ENCODE data around the gene MOV10. TPM values are rescaled to one million over a fixed set of nuclear protein-coding genes. Genes with fewer than 3 reads are reported as not detected.

Gene MOV10
- total and polyA plus RNA-seq, 2 donors = 33.6 to 62.9 TPM

DNA sequence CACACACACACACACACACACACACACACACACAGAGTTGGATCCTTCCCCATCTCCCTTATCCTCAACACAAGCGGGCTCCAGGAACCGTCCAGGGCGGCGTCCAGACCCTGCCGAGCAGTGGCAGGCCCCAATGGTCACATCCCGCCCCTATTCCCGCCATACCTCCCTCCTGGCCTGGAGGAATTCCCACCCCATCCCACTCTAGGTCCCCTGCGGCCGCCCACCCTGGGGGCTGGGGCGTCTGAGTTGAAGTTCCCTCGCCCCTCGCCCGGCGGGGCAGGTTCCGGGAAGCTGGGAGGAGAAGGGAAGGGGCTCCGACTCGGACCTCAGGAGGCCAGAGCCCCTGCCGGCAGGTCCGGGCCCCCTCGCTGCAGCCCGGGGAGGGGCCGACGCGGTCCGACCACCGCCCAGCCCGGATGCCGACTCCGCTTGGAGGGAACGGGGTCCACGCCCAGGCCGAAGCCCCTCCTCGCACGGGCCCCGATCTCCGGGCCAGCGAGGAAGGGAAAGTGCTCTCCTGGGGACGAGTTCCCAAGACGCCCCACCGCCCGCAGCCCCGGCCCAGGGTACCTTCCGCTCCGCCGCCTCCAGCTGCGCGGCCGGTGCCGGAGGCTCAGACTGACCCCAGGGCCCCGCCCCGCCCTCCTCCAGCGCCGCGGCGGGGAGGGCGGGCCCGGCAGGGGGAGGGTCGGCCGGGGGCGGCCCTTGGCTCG is 32.2 kb downstream of the MOV10 start, which contains the start of gene RHOC:
RHOC (minus strand) TSS at position 623 of the 716 bp plus-strand sequence. CDS start 3,328 bp downstream, outside the sequence.
- Histone ChIP-seq H3K4me1 (ENCODE audit: control insufficient read depth in 2 of 2, insufficient read depth in 2 of 2, low read length in 2 of 2) (peaks cover 12 to 36% of the 10 kb centered on the region in 2 donors), H3K9me3 (ENCODE audit: control insufficient read depth in 2 of 2, insufficient read depth in 1 of 2, low read length in 1 of 2) (no peaks in the 10 kb centered on the region)
- DNase-seq (ENCODE audit: low read depth in 6 of 9, low spot score in 9 of 9) = no peak

DNA sequence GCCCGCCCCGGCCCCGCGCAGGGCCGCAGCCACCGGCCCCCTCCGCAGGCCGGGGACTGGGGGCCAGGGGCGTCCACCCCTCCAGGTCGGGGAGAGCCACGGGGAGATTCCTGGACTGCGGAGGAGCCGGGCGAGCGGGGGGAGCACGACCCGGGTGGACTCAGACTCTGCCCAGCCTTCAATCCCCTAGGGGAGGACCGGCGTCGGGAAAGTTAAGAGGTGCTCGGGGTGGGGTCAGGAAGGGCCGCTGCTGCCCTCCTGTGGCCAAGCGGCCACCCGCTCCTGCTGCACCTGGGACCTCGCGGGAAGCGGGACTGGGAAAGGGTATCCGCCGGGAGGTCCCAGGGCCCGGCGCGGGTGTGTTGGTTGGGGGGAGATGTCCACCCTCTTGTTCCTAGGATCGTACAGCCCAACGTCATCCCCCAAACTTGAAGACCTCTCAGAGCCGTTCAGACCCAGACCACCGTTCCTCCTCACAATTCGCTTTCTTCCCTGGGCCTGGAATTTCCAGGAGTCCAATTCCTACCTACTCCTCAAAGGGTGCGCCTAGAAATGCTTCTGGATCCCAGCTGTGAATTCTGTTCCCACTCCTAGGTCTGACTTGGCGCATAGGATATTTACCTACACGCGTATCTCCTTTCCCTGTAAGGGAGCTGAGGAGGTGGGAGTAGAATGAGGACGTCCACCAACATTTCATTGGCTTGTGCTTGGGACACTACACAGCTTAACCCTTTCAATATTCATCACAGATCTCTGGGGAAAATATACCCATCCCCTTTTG is 33.0 kb downstream of the MOV10 start:
- WGBS = 12% methylated on average over 42 of the region's 42 CpGs
- peaks cover 12 to 35% of the 10 kb centered on the region in 2 donors for H3K4me1 ChIP-seq (ENCODE audit: control insufficient read depth in 2 of 2, insufficient read depth in 2 of 2, low read length in 2 of 2)
- DNase-seq (ENCODE audit: low read depth in 6 of 9, low spot score in 9 of 9) = peak in 3 of 9 donors; percentile 59 to 67 (median 63)
- H3K27ac ChIP-seq (ENCODE audit: low read depth in 1 of 2, low read length in 1 of 2) = peak overlapping the region in 1 of 2 donors; percentile 25
- no peaks in the 10 kb centered on the region for H3K9me3 ChIP-seq (ENCODE audit: control insufficient read depth in 2 of 2, insufficient read depth in 1 of 2, low read length in 1 of 2)
- peak overlapping the region; percentile 33 to 58 for H3K4me3 ChIP-seq (ENCODE audit: low read length in 2 of 2)
- peaks cover 36 to 73% of the 10 kb centered on the region in 2 donors for H3K27me3 ChIP-seq (ENCODE audit: control insufficient read depth in 2 of 2, insufficient read depth in 1 of 2, low read length in 1 of 2)
- H3K36me3 ChIP-seq (ENCODE audit: control insufficient read depth in 2 of 2, insufficient read depth in 2 of 2, low read length in 1 of 2) = no peaks in the 10 kb centered on the region

More for the DNA sequence above, 32.2 kb downstream of the MOV10 start, which contains the start of gene RHOC:
- Histone ChIP-seq H3K36me3 (ENCODE audit: control insufficient read depth in 2 of 2, insufficient read depth in 2 of 2, low read length in 1 of 2) (no peaks in the 10 kb centered on the region), H3K4me3 (ENCODE audit: low read length in 2 of 2) (peak within 1 kb of the TSS; percentile 43 to 58), H3K27ac (ENCODE audit: low read depth in 1 of 2, low read length in 1 of 2) (peak within 1 kb of the TSS; percentile 53 to 56), H3K27me3 (ENCODE audit: control insufficient read depth in 2 of 2, insufficient read depth in 1 of 2, low read length in 1 of 2) (peaks cover 29 to 65% of the 10 kb centered on the region in 2 donors)
- WGBS = 11% methylated on average over 61 of the region's 61 CpGs

DNA sequence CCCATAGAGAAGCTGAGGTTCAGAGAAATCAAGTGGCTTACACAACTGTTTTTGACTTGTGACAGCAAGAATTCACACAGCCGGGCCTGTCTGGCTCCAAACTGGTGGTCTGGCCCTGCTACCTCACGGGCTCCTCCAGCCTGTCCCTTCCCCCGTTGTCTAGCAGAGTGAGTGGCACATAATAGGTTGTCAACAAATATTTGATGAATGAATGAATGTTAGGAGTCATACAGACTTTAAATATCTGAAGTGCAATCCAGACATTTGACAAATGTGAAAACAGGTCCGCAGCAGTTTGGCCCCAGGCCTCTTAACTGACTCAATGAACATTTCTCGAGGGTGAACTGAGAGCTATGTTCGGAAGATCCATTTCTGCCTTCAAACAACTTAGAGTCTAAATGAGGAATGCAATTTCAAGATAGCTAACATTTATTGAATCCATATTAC is 33.6 kb downstream of the MOV10 start:
- Histone ChIP-seq H3K4me3 (ENCODE audit: low read length in 2 of 2) (no peak overlapping the region), H3K36me3 (ENCODE audit: control insufficient read depth in 2 of 2, insufficient read depth in 2 of 2, low read length in 1 of 2) (no peaks in the 10 kb centered on the region), H3K27ac (ENCODE audit: low read depth in 1 of 2, low read length in 1 of 2) (no peak overlapping the region), H3K9me3 (ENCODE audit: control insufficient read depth in 2 of 2, insufficient read depth in 1 of 2, low read length in 1 of 2) (no peaks in the 10 kb centered on the region), H3K27me3 (ENCODE audit: control insufficient read depth in 2 of 2, insufficient read depth in 1 of 2, low read length in 1 of 2) (peaks cover 37 to 78% of the 10 kb centered on the region in 2 donors), H3K4me1 (ENCODE audit: control insufficient read depth in 2 of 2, insufficient read depth in 2 of 2, low read length in 2 of 2) (peaks cover 12 to 35% of the 10 kb centered on the region in 2 donors)
- 90% methylated on average over 6 of the region's 6 CpGs for WGBS
- DNase-seq (ENCODE audit: low read depth in 6 of 9, low spot score in 9 of 9) = no peak

DNA sequence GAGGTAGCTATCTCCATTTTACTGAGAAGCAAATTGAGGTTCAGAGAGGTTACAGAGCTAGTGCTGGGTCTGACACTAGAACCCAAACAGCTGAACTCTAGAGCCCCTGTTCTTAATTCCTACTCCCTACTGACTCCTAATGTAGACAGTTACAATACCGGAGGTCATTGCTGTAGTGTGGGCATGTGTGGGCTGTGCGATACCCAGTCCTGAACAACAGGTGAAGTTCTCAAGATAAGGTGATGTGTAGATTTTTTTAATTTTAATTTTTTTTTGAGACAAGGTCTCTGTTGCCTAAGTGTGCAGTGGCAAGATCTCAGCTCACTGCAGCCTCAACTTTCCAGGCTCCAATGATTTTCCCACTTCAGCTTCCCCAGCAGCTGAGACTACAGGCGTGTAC is 34.0 kb downstream of the MOV10 start:
- H3K4me3 ChIP-seq (ENCODE audit: low read length in 2 of 2) = no peak overlapping the region
- H3K36me3 ChIP-seq (ENCODE audit: control insufficient read depth in 2 of 2, insufficient read depth in 2 of 2, low read length in 1 of 2) = no peaks in the 10 kb centered on the region
- DNase-seq (ENCODE audit: low read depth in 6 of 9, low spot score in 9 of 9) = no peak
- peaks cover 12 to 35% of the 10 kb centered on the region in 2 donors for H3K4me1 ChIP-seq (ENCODE audit: control insufficient read depth in 2 of 2, insufficient read depth in 2 of 2, low read length in 2 of 2)
- peaks cover 41 to 82% of the 10 kb centered on the region in 2 donors for H3K27me3 ChIP-seq (ENCODE audit: control insufficient read depth in 2 of 2, insufficient read depth in 1 of 2, low read length in 1 of 2)
- H3K9me3 ChIP-seq (ENCODE audit: control insufficient read depth in 2 of 2, insufficient read depth in 1 of 2, low read length in 1 of 2) = no peaks in the 10 kb centered on the region
- WGBS = 98% methylated on average over 3 of the region's 3 CpGs
- H3K27ac ChIP-seq (ENCODE audit: low read depth in 1 of 2, low read length in 1 of 2) = no peak overlapping the region

DNA sequence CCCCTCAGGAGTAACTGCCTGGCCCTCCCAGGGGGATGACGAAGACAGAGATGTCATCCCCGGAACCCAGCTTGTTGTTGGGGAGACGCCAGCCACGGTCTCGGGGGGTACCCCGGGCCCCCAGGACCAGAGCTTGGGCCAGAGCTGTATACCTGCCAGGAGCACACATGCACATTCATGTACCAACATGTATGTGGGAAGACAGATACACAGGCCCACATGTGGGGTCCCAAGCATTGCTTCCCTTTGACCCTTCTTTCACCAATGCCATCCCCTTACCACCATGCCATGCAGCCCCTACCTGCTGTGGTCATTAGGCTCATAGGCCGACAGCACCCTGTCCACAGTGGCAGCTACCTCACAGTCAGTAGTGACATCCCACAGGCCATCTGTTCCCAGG is 35.7 kb downstream of the MOV10 start:
- peaks cover 57 to 93% of the 10 kb centered on the region in 2 donors for H3K27me3 ChIP-seq (ENCODE audit: control insufficient read depth in 2 of 2, insufficient read depth in 1 of 2, low read length in 1 of 2)
- no peaks in the 10 kb centered on the region for H3K36me3 ChIP-seq (ENCODE audit: control insufficient read depth in 2 of 2, insufficient read depth in 2 of 2, low read length in 1 of 2)
- 95% methylated on average over 7 of the region's 7 CpGs for WGBS

DNA sequence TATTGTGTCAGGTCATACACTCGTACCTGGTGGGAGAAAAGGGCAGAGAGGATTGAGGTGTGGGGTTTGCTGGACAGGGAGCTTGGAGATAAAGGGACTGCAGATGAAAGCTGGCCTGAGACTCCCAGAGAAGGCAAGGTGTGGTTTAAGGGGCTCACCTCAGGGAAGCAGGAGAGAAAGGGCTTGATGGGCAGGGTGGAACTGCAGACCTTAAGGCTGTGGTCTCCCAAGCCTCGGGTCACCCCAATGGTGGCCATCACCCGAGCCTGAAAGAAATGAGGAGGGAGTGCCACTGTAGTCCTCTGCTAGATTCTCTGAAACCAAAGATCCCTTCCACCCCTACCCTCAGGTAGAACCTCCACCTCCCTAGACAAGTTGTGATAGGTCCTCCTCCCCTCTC is 36.1 kb downstream of the MOV10 start:
- no peak overlapping the region for H3K4me3 ChIP-seq (ENCODE audit: low read length in 2 of 2)
- H3K4me1 ChIP-seq (ENCODE audit: control insufficient read depth in 2 of 2, insufficient read depth in 2 of 2, low read length in 2 of 2) = peaks cover 5 to 29% of the 10 kb centered on the region in 2 donors
- peaks cover 57 to 95% of the 10 kb centered on the region in 2 donors for H3K27me3 ChIP-seq (ENCODE audit: control insufficient read depth in 2 of 2, insufficient read depth in 1 of 2, low read length in 1 of 2)
- no peak for DNase-seq (ENCODE audit: low read depth in 6 of 9, low spot score in 9 of 9)
- no peaks in the 10 kb centered on the region for H3K9me3 ChIP-seq (ENCODE audit: control insufficient read depth in 2 of 2, insufficient read depth in 1 of 2, low read length in 1 of 2)
- H3K27ac ChIP-seq (ENCODE audit: low read depth in 1 of 2, low read length in 1 of 2) = no peak overlapping the region
- WGBS = 90% methylated on average over 3 of the region's 3 CpGs
- H3K36me3 ChIP-seq (ENCODE audit: control insufficient read depth in 2 of 2, insufficient read depth in 2 of 2, low read length in 1 of 2) = no peaks in the 10 kb centered on the region

More for the DNA sequence above, 35.7 kb downstream of the MOV10 start:
- no peaks in the 10 kb centered on the region for H3K9me3 ChIP-seq (ENCODE audit: control insufficient read depth in 2 of 2, insufficient read depth in 1 of 2, low read length in 1 of 2)
- H3K4me3 ChIP-seq (ENCODE audit: low read length in 2 of 2) = no peak overlapping the region
- DNase-seq (ENCODE audit: low read depth in 6 of 9, low spot score in 9 of 9) = no peak
- H3K27ac ChIP-seq (ENCODE audit: low read depth in 1 of 2, low read length in 1 of 2) = no peak overlapping the region
- peaks cover 7 to 30% of the 10 kb centered on the region in 2 donors for H3K4me1 ChIP-seq (ENCODE audit: control insufficient read depth in 2 of 2, insufficient read depth in 2 of 2, low read length in 2 of 2)

DNA sequence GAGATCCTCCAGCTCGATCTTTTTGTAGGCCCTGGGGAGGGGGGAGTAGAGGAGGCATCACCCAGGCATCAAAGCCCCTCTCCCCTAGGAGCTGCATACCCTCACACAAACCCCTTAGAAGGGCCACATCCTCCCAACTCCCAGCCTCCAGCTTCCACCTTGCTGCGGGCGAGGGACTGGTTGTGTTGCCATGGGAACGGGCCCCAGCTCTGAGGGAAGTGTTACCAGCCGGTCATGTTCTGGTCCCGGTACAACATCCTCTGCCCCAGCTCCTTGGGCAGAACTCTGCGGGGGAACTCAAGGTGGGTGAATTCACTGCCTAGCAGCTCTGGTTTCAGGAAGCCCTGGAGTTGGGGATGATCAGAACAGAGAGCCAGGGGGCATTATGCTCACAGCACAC is 36.6 kb downstream of the MOV10 start:
- 70% methylated on average over 7 of the region's 7 CpGs for WGBS

DNA sequence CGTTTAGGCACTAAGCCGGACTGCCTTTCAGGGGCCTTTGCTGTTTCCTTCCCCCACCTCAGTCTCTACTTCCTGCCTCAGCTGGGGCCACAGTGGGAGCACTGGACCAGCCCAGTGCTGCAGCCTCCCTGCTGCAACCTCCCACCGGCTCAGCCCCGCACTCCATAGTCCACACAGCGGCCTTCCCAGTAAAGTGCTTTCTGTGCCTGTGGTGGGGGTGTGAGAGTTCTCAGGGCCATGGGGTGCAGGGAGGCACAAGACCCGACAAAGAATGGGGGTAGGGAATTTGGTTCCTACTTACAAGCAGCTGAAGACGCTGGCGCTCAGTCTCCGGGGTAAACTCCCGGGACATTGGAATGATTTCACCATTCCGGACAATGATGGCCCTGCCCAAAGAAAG is 37.2 kb downstream of the MOV10 start:
- 92% methylated on average over 11 of the region's 11 CpGs for WGBS
- DNase-seq (ENCODE audit: low read depth in 6 of 9, low spot score in 9 of 9) = no peak
- H3K4me3 ChIP-seq (ENCODE audit: low read length in 2 of 2) = no peak overlapping the region
- no peak overlapping the region for H3K27ac ChIP-seq (ENCODE audit: low read depth in 1 of 2, low read length in 1 of 2)
- peaks cover 7 to 30% of the 10 kb centered on the region in 2 donors for H3K4me1 ChIP-seq (ENCODE audit: control insufficient read depth in 2 of 2, insufficient read depth in 2 of 2, low read length in 2 of 2)
- H3K27me3 ChIP-seq (ENCODE audit: control insufficient read depth in 2 of 2, insufficient read depth in 1 of 2, low read length in 1 of 2) = peaks cover 57 to 93% of the 10 kb centered on the region in 2 donors
- no peaks in the 10 kb centered on the region for H3K9me3 ChIP-seq (ENCODE audit: control insufficient read depth in 2 of 2, insufficient read depth in 1 of 2, low read length in 1 of 2)
- H3K36me3 ChIP-seq (ENCODE audit: control insufficient read depth in 2 of 2, insufficient read depth in 2 of 2, low read length in 1 of 2) = no peaks in the 10 kb centered on the region

More for the DNA sequence above, 36.6 kb downstream of the MOV10 start:
- Histone ChIP-seq H3K27me3 (ENCODE audit: control insufficient read depth in 2 of 2, insufficient read depth in 1 of 2, low read length in 1 of 2) (peaks cover 57 to 94% of the 10 kb centered on the region in 2 donors), H3K4me3 (ENCODE audit: low read length in 2 of 2) (no peak overlapping the region), H3K4me1 (ENCODE audit: control insufficient read depth in 2 of 2, insufficient read depth in 2 of 2, low read length in 2 of 2) (peaks cover 7 to 29% of the 10 kb centered on the region in 2 donors), H3K27ac (ENCODE audit: low read depth in 1 of 2, low read length in 1 of 2) (no peak overlapping the region), H3K9me3 (ENCODE audit: control insufficient read depth in 2 of 2, insufficient read depth in 1 of 2, low read length in 1 of 2) (no peaks in the 10 kb centered on the region), H3K36me3 (ENCODE audit: control insufficient read depth in 2 of 2, insufficient read depth in 2 of 2, low read length in 1 of 2) (no peaks in the 10 kb centered on the region)
- no peak for DNase-seq (ENCODE audit: low read depth in 6 of 9, low spot score in 9 of 9)

DNA sequence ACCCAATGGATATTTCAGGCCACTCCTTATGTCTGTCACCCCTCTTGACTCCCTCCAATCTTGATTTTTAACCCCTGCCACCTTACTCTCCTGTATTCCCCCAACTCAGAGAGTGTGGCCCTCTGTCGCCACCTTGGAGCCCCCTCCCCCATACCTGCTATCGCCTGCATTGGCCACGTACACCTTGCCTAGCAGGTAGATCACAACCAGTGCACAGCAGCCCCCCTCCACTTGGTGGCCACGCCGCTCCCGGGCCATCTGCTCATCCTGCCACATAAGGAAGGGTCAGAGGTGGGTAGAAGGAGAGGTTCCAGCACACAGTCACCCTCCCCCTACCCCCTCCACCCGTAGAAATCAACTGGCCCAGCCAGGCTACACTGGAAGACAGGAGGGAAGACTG is 37.7 kb downstream of the MOV10 start:
- Histone ChIP-seq H3K36me3 (ENCODE audit: control insufficient read depth in 2 of 2, insufficient read depth in 2 of 2, low read length in 1 of 2) (no peaks in the 10 kb centered on the region), H3K9me3 (ENCODE audit: control insufficient read depth in 2 of 2, insufficient read depth in 1 of 2, low read length in 1 of 2) (no peaks in the 10 kb centered on the region), H3K27ac (ENCODE audit: low read depth in 1 of 2, low read length in 1 of 2) (no peak overlapping the region), H3K4me1 (ENCODE audit: control insufficient read depth in 2 of 2, insufficient read depth in 2 of 2, low read length in 2 of 2) (peaks cover 7 to 28% of the 10 kb centered on the region in 2 donors), H3K27me3 (ENCODE audit: control insufficient read depth in 2 of 2, insufficient read depth in 1 of 2, low read length in 1 of 2) (peaks cover 54 to 93% of the 10 kb centered on the region in 2 donors), H3K4me3 (ENCODE audit: low read length in 2 of 2) (no peak overlapping the region)
- 96% methylated on average over 7 of the region's 7 CpGs for WGBS
- DNase-seq (ENCODE audit: low read depth in 6 of 9, low spot score in 9 of 9) = no peak
